Endodermal cell (in vitro differentiated cells): ENCODE results near the gene NSMCE1. TPM values are rescaled to one million over a fixed set of nuclear protein-coding genes. Genes with fewer than 3 reads are reported as not detected.

ENCODE experiments used
- DNase-seq: peaks from one replicate; pipeline ENCODE4 v3.0.0-alpha.2; 2017
- H3K27ac ChIP-seq: 2 replicates; pipeline ENCODE4 v1.5.1; 2013; ENCODE audit warnings: mild to moderate bottlenecking, low read depth, low read length, moderate library complexity
- H3K27me3 ChIP-seq: 2 replicates; pipeline ENCODE4 v1.6.1; 2013; ENCODE audit warnings: mild to moderate bottlenecking, low read length, moderate library complexity; ENCODE audit not compliant: insufficient read depth, control insufficient read depth, poor library complexity, severe bottlenecking
- H3K36me3 ChIP-seq: 2 replicates; pipeline ENCODE4 v1.7.0; 2013; ENCODE audit warnings: mild to moderate bottlenecking, low read length, moderate library complexity; ENCODE audit not compliant: control insufficient read depth, insufficient read depth
- H3K4me1 ChIP-seq: one replicate; pipeline ENCODE4 v1.7.0; 2013; ENCODE audit warnings: low read length; ENCODE audit not compliant: control insufficient read depth, insufficient read depth
- H3K4me3 ChIP-seq: 2 replicates; pipeline ENCODE4 v1.5.1; 2013; ENCODE audit warnings: mild to moderate bottlenecking, low read length, moderate library complexity
- H3K9ac ChIP-seq: 2 replicates; pipeline ENCODE4 v1.6.1; 2013; ENCODE audit warnings: mild to moderate bottlenecking, low read length, moderate library complexity; ENCODE audit not compliant: poor library complexity, severe bottlenecking; ENCODE audit errors: extremely low read depth
- H3K9me3 ChIP-seq: 2 replicates; pipeline ENCODE4 v1.6.1; 2013; ENCODE audit warnings: mild to moderate bottlenecking, low read length, moderate library complexity; ENCODE audit not compliant: control insufficient read depth
- H3K27ac Mint-ChIP-seq: 2 replicates; pipeline ENCODE4 v1.8.0; 2020; ENCODE audit warnings: mixed read lengths
- H3K27me3 Mint-ChIP-seq: 2 replicates; pipeline ENCODE4 v1.8.0; 2021; ENCODE audit warnings: mild to moderate bottlenecking, mixed read lengths; ENCODE audit not compliant: insufficient read depth
- H3K36me3 Mint-ChIP-seq: 2 replicates; pipeline ENCODE4 v1.8.0; 2020; ENCODE audit warnings: low read depth, mixed read lengths
- H3K4me1 Mint-ChIP-seq: 2 replicates; pipeline ENCODE4 v1.8.0; 2020; ENCODE audit warnings: mixed read lengths
- H3K4me3 Mint-ChIP-seq: 2 replicates; pipeline ENCODE4 v1.8.0; 2020; ENCODE audit warnings: mild to moderate bottlenecking, moderate library complexity, mixed read lengths
- H3K9me3 Mint-ChIP-seq: 2 replicates; pipeline ENCODE4 v1.8.0; 2020; ENCODE audit warnings: mild to moderate bottlenecking, mixed read lengths
- WGBS, 2 experiments: methylation state at CpG; one replicate each; pipeline versions ENCODE4 v1.1.5 to v1.1.7; 2013; ENCODE audit warnings: missing lambda C conversion rate in 2 of 2, mixed read lengths in 1 of 2; ENCODE audit not compliant: insufficient coverage in 1 of 2, insufficient read length in 1 of 2; 5-methylcytosine and 5-hydroxymethylcytosine counted together
- total RNA-seq, 2 donors: library from RNA; stranded (reverse); fragmentation: NEBNext Ultra II Directional in 1 of 2; extraction: Animal tissue kit (Norgen Biotek cat#: 25700) in 1 of 2; gene quantifications; 2 replicates in 1 of 2; 3 replicates in 1 of 2; pipeline ENCODE4 v1.2.1, GENCODE V29; 2021
- TF ChIP-seq, protein P1 (sequence below): fragments of 200-600 bp; sonication (generic); conservative IDR thresholded peaks from 2 replicates; pipeline ENCODE4 v1.5.0; 2021; ENCODE audit warnings: antibody characterized with exemption, mild to moderate bottlenecking

NSMCE1 gene
- total RNA-seq, 2 donors from 2014 or later, result 22.3 to 22.4 TPM

DNA sequence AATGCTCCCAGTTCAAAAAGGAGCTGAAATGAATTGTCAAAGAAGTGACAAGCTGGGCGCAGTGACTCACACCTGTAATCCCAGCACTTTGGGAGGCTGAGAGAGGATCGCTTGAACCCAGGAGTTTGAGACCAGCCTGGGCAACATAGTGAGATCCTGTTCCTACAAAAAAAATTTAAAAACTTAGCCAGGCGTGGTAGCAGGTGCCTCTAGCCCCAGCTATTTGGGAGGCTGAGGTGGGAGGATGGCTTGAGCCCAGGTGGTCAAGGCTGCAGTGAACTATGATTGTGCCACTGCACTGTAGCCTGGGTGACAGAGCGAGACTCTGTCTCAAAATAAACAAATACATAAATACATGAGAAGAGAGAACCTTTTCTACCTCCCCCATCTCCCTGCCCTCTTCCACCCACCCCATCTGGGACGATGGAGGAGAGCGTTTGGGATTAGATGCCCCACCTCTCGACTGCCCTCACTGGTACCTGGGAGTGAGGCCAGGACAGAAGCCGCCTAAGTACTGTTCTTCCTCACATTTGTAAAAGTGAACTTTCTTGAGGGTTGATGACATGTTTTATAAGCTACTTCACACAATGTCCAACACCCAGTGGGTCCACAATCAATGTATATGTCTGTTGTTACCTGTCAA, 47.6 kb upstream of the NSMCE1 start:
- H3K27ac ChIP-seq, result no peak overlapping the region
- H3K4me3 Mint-ChIP-seq, result no peak overlapping the region
- TF ChIP-seq, protein P1, sequence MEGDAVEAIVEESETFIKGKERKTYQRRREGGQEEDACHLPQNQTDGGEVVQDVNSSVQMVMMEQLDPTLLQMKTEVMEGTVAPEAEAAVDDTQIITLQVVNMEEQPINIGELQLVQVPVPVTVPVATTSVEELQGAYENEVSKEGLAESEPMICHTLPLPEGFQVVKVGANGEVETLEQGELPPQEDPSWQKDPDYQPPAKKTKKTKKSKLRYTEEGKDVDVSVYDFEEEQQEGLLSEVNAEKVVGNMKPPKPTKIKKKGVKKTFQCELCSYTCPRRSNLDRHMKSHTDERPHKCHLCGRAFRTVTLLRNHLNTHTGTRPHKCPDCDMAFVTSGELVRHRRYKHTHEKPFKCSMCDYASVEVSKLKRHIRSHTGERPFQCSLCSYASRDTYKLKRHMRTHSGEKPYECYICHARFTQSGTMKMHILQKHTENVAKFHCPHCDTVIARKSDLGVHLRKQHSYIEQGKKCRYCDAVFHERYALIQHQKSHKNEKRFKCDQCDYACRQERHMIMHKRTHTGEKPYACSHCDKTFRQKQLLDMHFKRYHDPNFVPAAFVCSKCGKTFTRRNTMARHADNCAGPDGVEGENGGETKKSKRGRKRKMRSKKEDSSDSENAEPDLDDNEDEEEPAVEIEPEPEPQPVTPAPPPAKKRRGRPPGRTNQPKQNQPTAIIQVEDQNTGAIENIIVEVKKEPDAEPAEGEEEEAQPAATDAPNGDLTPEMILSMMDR, result no peak
- H3K9ac ChIP-seq, result no peak overlapping the region
- no peaks in the 10 kb centered on the region for H3K4me1 ChIP-seq
- H3K36me3 ChIP-seq, result no peaks in the 10 kb centered on the region
- no peaks in the 10 kb centered on the region for H3K36me3 Mint-ChIP-seq
- H3K27ac Mint-ChIP-seq, result no peak overlapping the region
- peak; percentile 36 for DNase-seq
- no peaks in the 10 kb centered on the region for H3K9me3 ChIP-seq
- peaks cover 21% of the 10 kb centered on the region for H3K4me1 Mint-ChIP-seq
- H3K27me3 Mint-ChIP-seq, result peaks cover 7% of the 10 kb centered on the region
- 84 to 94% methylated on average over 3 to 8 of the region's 8 CpGs for WGBS, 2 experiments
- no peaks in the 10 kb centered on the region for H3K27me3 ChIP-seq
- H3K9me3 Mint-ChIP-seq, result no peaks in the 10 kb centered on the region
- no peak overlapping the region for H3K4me3 ChIP-seq

DNA sequence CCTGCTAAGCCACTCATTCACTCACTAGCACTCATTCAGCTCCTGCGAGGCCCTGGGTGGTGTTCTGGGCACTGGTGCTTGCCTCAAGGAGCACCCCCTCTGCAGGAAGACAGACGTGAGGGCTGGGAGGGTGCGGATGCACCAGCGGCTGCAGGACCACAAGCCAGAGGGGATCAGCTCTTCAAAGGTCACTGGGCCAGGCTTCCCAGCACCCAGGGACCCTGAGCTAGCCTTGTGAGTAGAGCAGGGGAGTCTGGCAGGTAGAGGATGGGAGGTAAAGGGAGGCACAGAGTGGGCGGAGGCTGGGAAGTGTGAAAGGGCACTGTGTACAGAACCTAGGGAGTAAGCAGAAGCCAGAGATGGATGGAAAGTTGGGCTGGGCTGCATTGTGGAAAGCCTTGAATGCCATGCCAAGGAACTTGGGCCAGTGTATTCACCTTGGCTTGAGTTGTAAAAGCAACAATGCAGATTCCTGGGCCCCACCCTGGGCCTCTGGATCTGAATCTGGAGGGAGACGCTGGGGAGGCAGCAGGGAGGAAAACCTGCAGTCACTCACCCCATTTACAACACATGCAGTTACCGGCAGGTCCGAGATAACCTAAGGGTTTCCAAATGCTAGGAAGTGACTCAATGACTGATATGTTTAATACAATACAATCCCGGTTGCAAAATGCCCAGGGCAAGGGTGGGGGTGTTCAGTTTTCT, 46.9 kb upstream of the NSMCE1 start:
- H3K4me3 ChIP-seq, result peak overlapping the region; percentile 35
- H3K27me3 ChIP-seq, result no peaks in the 10 kb centered on the region
- WGBS, 2 experiments, result 83 to 87% methylated on average over 6 to 9 of the region's 9 CpGs
- Mint-ChIP-seq H3K27me3 (peaks cover 11% of the 10 kb centered on the region), H3K4me3 (peak overlapping the region; percentile 81), H3K27ac (no peak overlapping the region), H3K4me1 (peaks cover 21% of the 10 kb centered on the region), H3K36me3 (no peaks in the 10 kb centered on the region), H3K9me3 (no peaks in the 10 kb centered on the region)
- H3K27ac ChIP-seq, result no peak overlapping the region
- H3K9me3 ChIP-seq, result no peaks in the 10 kb centered on the region
- no peaks in the 10 kb centered on the region for H3K36me3 ChIP-seq
- no peak overlapping the region for H3K9ac ChIP-seq
- TF ChIP-seq, protein P1, result peak; percentile 18
- H3K4me1 ChIP-seq, result no peaks in the 10 kb centered on the region
- DNase-seq, result peak; percentile 73

DNA sequence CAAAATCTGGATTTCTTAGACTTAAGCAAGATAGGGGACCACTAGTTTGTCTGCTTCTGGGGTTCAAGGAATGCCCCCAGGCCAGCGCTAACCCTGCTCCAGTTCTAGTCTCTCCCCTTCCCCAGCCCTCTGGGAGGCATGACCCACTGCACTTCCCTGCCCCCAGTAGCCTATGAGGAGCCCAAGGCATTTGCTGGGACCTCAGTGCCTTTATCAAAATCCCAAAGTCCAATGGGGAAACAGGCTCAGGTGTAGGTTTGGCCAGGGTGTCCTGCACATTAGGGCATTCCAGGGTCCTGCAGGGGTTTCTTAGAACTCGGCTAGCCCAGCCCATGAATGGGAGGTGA, 46.4 kb upstream of the NSMCE1 start:
- WGBS, 2 experiments, result 71 to 81% methylated on average over 1 to 2 of the region's 2 CpGs
- no peak overlapping the region for H3K27ac ChIP-seq
- no peaks in the 10 kb centered on the region for H3K27me3 ChIP-seq
- Mint-ChIP-seq H3K4me3 (peak overlapping the region; percentile 81), H3K36me3 (no peaks in the 10 kb centered on the region), H3K4me1 (peaks cover 21% of the 10 kb centered on the region), H3K27me3 (peaks cover 11% of the 10 kb centered on the region), H3K27ac (no peak overlapping the region), H3K9me3 (no peaks in the 10 kb centered on the region)
- no peak for DNase-seq
- no peak overlapping the region for H3K9ac ChIP-seq
- H3K4me1 ChIP-seq, result no peaks in the 10 kb centered on the region
- TF ChIP-seq, protein P1, result no peak
- H3K36me3 ChIP-seq, result no peaks in the 10 kb centered on the region
- no peaks in the 10 kb centered on the region for H3K9me3 ChIP-seq
- H3K4me3 ChIP-seq, result peak overlapping the region; percentile 35
